Stimulated activated effector memory CD8-positive, alpha-beta T cell treated with anti-CD3 and anti-CD28 coated beads, Interleukin-12 subunit alpha, Interleukin-12 subunit beta, amount 100 ng/mL, for 72 hours (primary cell): Measurements from ENCODE around the gene SRSF5.
"Not testable (repeated sequence)": the region's sequence is repeated elsewhere in the genome, so short reads cannot be mapped to it uniquely, and the experiment has no call there.

Source experiments
- ATAC-seq: fragments of 150-1000 bp; cut with Tn5 transposase; 2 replicates; pipeline ENCODE4 v1.10.0; 2021
- DNase-seq, 2 donors: peaks; one replicate each; pipeline ENCODE4 v3.0.0; 2021 to 2022; ENCODE audit warnings: low spot score in 2 of 2
- H3K27ac Mint-ChIP-seq: one replicate; pipeline ENCODE4 v1.8.0; 2022; ENCODE audit warnings: mild to moderate bottlenecking, mixed read lengths
- H3K36me3 Mint-ChIP-seq: one replicate; pipeline ENCODE4 v1.8.0; 2022; ENCODE audit warnings: mild to moderate bottlenecking, mixed read lengths
- H3K4me1 Mint-ChIP-seq: one replicate; pipeline ENCODE4 v1.8.0; 2022; ENCODE audit warnings: mixed read lengths
- H3K4me3 Mint-ChIP-seq: one replicate; pipeline ENCODE4 v1.8.0; 2022; ENCODE audit warnings: mild to moderate bottlenecking, mixed read lengths
- H3K9me3 Mint-ChIP-seq: one replicate; pipeline ENCODE4 v1.8.0; 2022; ENCODE audit warnings: mixed read lengths

Gene SRSF5

GRCh38 chr14:69766984-69767368 is at the start of gene SRSF5:
SRSF5 (plus strand) TSS chr14:69767142; CDS start chr14:69768157, 1,015 bp downstream.
- peak; percentile 84 to 97 for DNase-seq
- ATAC-seq = peak; percentile 89
- Mint-ChIP-seq H3K36me3 (peaks cover 56% of the 10 kb centered on the region), H3K4me1 (peaks cover 62% of the 10 kb centered on the region), H3K27ac (peak within 1 kb of the TSS; percentile 100), H3K9me3 (peaks cover 3% of the 10 kb centered on the region), H3K4me3 (peak within 1 kb of the TSS; percentile 99)

GRCh38 chr14:69718614-69719013 is 48.3 kb upstream of the SRSF5 start:
- not testable (repeated sequence) for H3K4me3 Mint-ChIP-seq, ATAC-seq, H3K9me3 Mint-ChIP-seq, DNase-seq
- peak overlapping the region; percentile 95 for H3K27ac Mint-ChIP-seq
- H3K4me1 Mint-ChIP-seq = peaks cover 61% of the 10 kb centered on the region
- H3K36me3 Mint-ChIP-seq = peaks cover 44% of the 10 kb centered on the region

- no peak for DNase-seq
- H3K9me3 Mint-ChIP-seq = no peaks in the 10 kb centered on the region
- no peak overlapping the region for H3K4me3 Mint-ChIP-seq
- peak overlapping the region; percentile 95 for H3K27ac Mint-ChIP-seq
- peaks cover 35% of the 10 kb centered on the region for H3K36me3 Mint-ChIP-seq
- peaks cover 52% of the 10 kb centered on the region for H3K4me1 Mint-ChIP-seq
- no peak for ATAC-seq
Observed at GRCh38 chr14:69719501-69719951, 47.4 kb upstream of the SRSF5 start.

- H3K27ac Mint-ChIP-seq = no peak overlapping the region
- H3K36me3 Mint-ChIP-seq = peaks cover 21% of the 10 kb centered on the region
- ATAC-seq = no peak
Observed at GRCh38 chr14:69720912-69721311, 46.0 kb upstream of the SRSF5 start.

GRCh38 chr14:69726761-69727511 is 40.0 kb upstream of the SRSF5 start:
- H3K4me1 Mint-ChIP-seq = peaks cover 41% of the 10 kb centered on the region
- DNase-seq = peak; percentile 91 to 94
- peak overlapping the region; percentile 91 for H3K27ac Mint-ChIP-seq
- no peaks in the 10 kb centered on the region for H3K36me3 Mint-ChIP-seq
- H3K9me3 Mint-ChIP-seq = no peaks in the 10 kb centered on the region
- peak; percentile 92 for ATAC-seq
- H3K4me3 Mint-ChIP-seq = peak overlapping the region; percentile 71

More at GRCh38 chr14:69720912-69721311, 46.0 kb upstream of the SRSF5 start:
- no peak for DNase-seq
- H3K4me1 Mint-ChIP-seq = peaks cover 46% of the 10 kb centered on the region
- no peak overlapping the region for H3K4me3 Mint-ChIP-seq
- no peaks in the 10 kb centered on the region for H3K9me3 Mint-ChIP-seq

- ATAC-seq (no peak), DNase-seq (no peak)
- H3K27ac Mint-ChIP-seq = peak overlapping the region; percentile 91
- H3K9me3 Mint-ChIP-seq = no peaks in the 10 kb centered on the region
- no peaks in the 10 kb centered on the region for H3K36me3 Mint-ChIP-seq
- peaks cover 41% of the 10 kb centered on the region for H3K4me1 Mint-ChIP-seq
- peak overlapping the region; percentile 71 for H3K4me3 Mint-ChIP-seq
Observed at GRCh38 chr14:69727860-69728259, 39.1 kb upstream of the SRSF5 start.

- peaks cover 25% of the 10 kb centered on the region for H3K4me1 Mint-ChIP-seq
- not testable (repeated sequence) for DNase-seq, ATAC-seq, H3K36me3 Mint-ChIP-seq, H3K27ac Mint-ChIP-seq, H3K4me3 Mint-ChIP-seq, H3K9me3 Mint-ChIP-seq
Observed at GRCh38 chr14:69731919-69732598, 34.9 kb upstream of the SRSF5 start.

GRCh38 chr14:69736405-69736804 is 30.5 kb upstream of the SRSF5 start:
- H3K9me3 Mint-ChIP-seq, H3K36me3 Mint-ChIP-seq, H3K27ac Mint-ChIP-seq, ATAC-seq, H3K4me1 Mint-ChIP-seq, DNase-seq, H3K4me3 Mint-ChIP-seq: not testable (repeated sequence)

- Mint-ChIP-seq H3K27ac (no peak overlapping the region), H3K9me3 (peaks cover 2% of the 10 kb centered on the region), H3K4me3 (no peak overlapping the region), H3K4me1 (peaks cover 2% of the 10 kb centered on the region), H3K36me3 (no peaks in the 10 kb centered on the region)
- DNase-seq (no peak), ATAC-seq (no peak)
Observed at GRCh38 chr14:69741055-69741454, 25.9 kb upstream of the SRSF5 start.

GRCh38 chr14:69749956-69750355 is 17.0 kb upstream of the SRSF5 start:
- ATAC-seq (no peak), DNase-seq (no peak)
- Mint-ChIP-seq H3K9me3 (no peaks in the 10 kb centered on the region), H3K4me3 (no peak overlapping the region), H3K27ac (no peak overlapping the region), H3K36me3 (no peaks in the 10 kb centered on the region), H3K4me1 (peaks cover 7% of the 10 kb centered on the region)

GRCh38 chr14:69750495-69750894 is 16.4 kb upstream of the SRSF5 start:
- ATAC-seq (no peak), DNase-seq (no peak)
- H3K4me1 Mint-ChIP-seq = peaks cover 7% of the 10 kb centered on the region
- no peaks in the 10 kb centered on the region for H3K36me3 Mint-ChIP-seq
- H3K9me3 Mint-ChIP-seq = no peaks in the 10 kb centered on the region
- H3K27ac Mint-ChIP-seq = no peak overlapping the region
- H3K4me3 Mint-ChIP-seq = no peak overlapping the region

GRCh38 chr14:69752773-69753172 is 14.2 kb upstream of the SRSF5 start:
- H3K27ac Mint-ChIP-seq = no peak overlapping the region
- ATAC-seq = no peak
- no peak for DNase-seq
- H3K4me1 Mint-ChIP-seq = no peaks in the 10 kb centered on the region
- no peaks in the 10 kb centered on the region for H3K36me3 Mint-ChIP-seq
- no peak overlapping the region for H3K4me3 Mint-ChIP-seq
- H3K9me3 Mint-ChIP-seq = no peaks in the 10 kb centered on the region

GRCh38 chr14:69753860-69754259 is 13.1 kb upstream of the SRSF5 start:
- Mint-ChIP-seq H3K4me1 (no peaks in the 10 kb centered on the region), H3K4me3 (no peak overlapping the region), H3K9me3 (no peaks in the 10 kb centered on the region), H3K27ac (no peak overlapping the region), H3K36me3 (no peaks in the 10 kb centered on the region)
- DNase-seq = no peak
- no peak for ATAC-seq

- Mint-ChIP-seq H3K9me3 (no peaks in the 10 kb centered on the region), H3K27ac (no peak overlapping the region), H3K36me3 (no peaks in the 10 kb centered on the region), H3K4me3 (no peak overlapping the region), H3K4me1 (no peaks in the 10 kb centered on the region)
- DNase-seq (no peak), ATAC-seq (no peak)
Observed at GRCh38 chr14:69754487-69754886, 12.5 kb upstream of the SRSF5 start.

GRCh38 chr14:69755296-69755695 is 11.6 kb upstream of the SRSF5 start:
- ATAC-seq (no peak), DNase-seq (no peak)
- Mint-ChIP-seq H3K4me3 (no peak overlapping the region), H3K9me3 (no peaks in the 10 kb centered on the region), H3K4me1 (no peaks in the 10 kb centered on the region), H3K27ac (no peak overlapping the region), H3K36me3 (no peaks in the 10 kb centered on the region)

- no peaks in the 10 kb centered on the region for H3K4me1 Mint-ChIP-seq
- DNase-seq (no peak), ATAC-seq (no peak)
- no peak overlapping the region for H3K4me3 Mint-ChIP-seq
- no peak overlapping the region for H3K27ac Mint-ChIP-seq
- no peaks in the 10 kb centered on the region for H3K9me3 Mint-ChIP-seq
- H3K36me3 Mint-ChIP-seq = no peaks in the 10 kb centered on the region
Observed at GRCh38 chr14:69755784-69756183, 11.2 kb upstream of the SRSF5 start.
